ENCODE measurements around the gene PROK2.

Gene PROK2

GRCh38 chr3:71734881-71735280 lies 50.1 kb downstream of the PROK2 start:
- DNase-seq (ENCODE audit: low read depth in 2 of 2), result no peak

- no peak for DNase-seq (ENCODE audit: low read depth in 2 of 2)
Observed at GRCh38 chr3:71733319-71733718, 51.6 kb downstream of the PROK2 start.

GRCh38 chr3:71732637-71733036 lies 52.3 kb downstream of the PROK2 start:
- DNase-seq (ENCODE audit: low read depth in 2 of 2), result no peak

GRCh38 chr3:71728632-71729342 lies 56.2 kb downstream of the PROK2 start:
- no peak for DNase-seq (ENCODE audit: low read depth in 2 of 2)

DNA sequence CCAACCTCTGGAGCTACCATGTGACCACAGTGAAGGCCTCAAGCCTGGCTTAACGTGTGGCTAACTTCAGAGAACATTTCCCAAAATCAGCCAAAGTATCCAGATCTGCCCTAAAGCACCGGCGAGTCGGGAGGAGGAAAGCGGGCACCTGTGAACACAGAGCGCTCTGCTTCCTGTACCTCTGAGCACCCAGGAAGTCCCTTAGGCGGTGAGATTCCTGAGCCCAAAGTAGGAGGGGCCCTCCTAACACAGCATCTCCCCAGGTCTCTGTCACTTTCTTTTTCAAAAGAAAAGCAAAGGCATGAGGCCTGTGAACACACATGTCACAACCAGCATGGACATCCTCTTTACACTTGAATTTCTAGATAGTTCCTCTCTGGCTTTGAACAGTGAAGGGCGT lies 58.8 kb downstream of the PROK2 start:
- DNase-seq (ENCODE audit: low read depth in 2 of 2), result no peak

GRCh38 chr3:71725271-71725991 lies 59.5 kb downstream of the PROK2 start, which contains the start of gene EIF4E3:
Gene EIF4E3, minus strand, starts transcription at chr3:71725402. Its CDS starts 35 bp downstream, at chr3:71725367.
- peak in 1 of 2 experiments; percentile 21 for DNase-seq (ENCODE audit: low read depth in 2 of 2)

- DNase-seq (ENCODE audit: low read depth in 2 of 2), result peak in 1 of 2 experiments; percentile 35
Observed at GRCh38 chr3:71724584-71725270, 60.2 kb downstream of the PROK2 start.

DNA sequence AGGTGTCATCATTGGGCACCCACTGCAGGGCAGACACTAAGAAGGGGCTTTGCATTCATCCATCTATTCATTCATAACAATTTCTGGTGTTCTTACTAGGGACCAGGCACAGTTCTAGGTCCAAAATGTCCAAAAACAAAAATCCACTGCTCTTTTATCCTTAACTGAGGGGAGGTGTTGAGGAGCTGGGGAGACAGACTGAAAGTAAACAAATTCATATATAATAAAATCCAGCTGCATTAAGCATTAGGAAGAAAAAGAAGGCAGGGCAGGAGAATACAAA lies 60.8 kb downstream of the PROK2 start:
- no peak for DNase-seq (ENCODE audit: low read depth in 2 of 2)

GRCh38 chr3:71723452-71724170 lies 61.3 kb downstream of the PROK2 start:
- peak in 1 of 2 experiments; percentile 33 for DNase-seq (ENCODE audit: low read depth in 2 of 2)

DNA sequence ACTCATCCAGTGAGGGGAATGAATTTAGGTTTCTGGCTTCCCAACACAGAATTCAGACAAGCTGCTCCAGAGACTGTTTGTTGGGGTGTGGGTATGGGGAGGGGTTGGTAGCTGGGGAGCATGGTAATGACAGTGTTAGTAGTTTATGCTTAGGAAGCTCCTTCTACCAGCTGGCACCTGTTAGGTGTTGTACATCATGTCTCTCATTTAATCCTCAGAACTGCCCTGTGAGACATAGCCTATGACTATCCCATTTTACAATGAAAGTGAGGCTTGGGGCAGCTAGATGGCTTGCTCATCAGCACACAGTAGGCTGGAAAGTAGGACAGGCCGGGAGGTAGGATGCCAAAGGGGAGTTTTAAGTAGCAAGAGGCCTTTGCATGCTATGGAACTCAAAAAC lies 62.3 kb downstream of the PROK2 start:
- DNase-seq (ENCODE audit: low read depth in 2 of 2), result no peak
